ENCODE results near the gene RASGRF2. TPM values are rescaled to one million over a fixed set of nuclear protein-coding genes. Genes with fewer than 3 reads are reported as not detected.

RASGRF2 gene
- total and polyA plus RNA-seq, 7 experiments from 2014 or later, result 9.8 to 55.2 (median 30.9) TPM

GRCh38 chr5:80920333-80920732 lies 39.8 kb upstream of the RASGRF2 start:
- Histone ChIP-seq H3K36me3 (ENCODE audit: control insufficient read depth in 2 of 3, insufficient read depth in 3 of 3, low read length in 3 of 3) (no peaks in the 10 kb centered on the region), H3K9me3 (ENCODE audit: control insufficient read depth in 2 of 3, low read length in 3 of 3) (no peaks in the 10 kb centered on the region), H3K27me3 (ENCODE audit: control insufficient read depth in 2 of 2, insufficient read depth in 2 of 2, low read length in 2 of 2) (no peaks in the 10 kb centered on the region), H3K27ac (ENCODE audit: low read depth, low read length) (no peak overlapping the region), H3K4me1 (ENCODE audit: control insufficient read depth in 2 of 2, insufficient read depth in 2 of 2, low read length in 2 of 2) (no peaks in the 10 kb centered on the region), H3K4me3 (ENCODE audit: low read length) (no peak overlapping the region)
- H3K27ac Mint-ChIP-seq, result peak overlapping the region in 1 of 9 donors; percentile 55
- intact Hi-C loops (cut with micrococcal nuclease), result no loop called here
- peaks cover 0 to 4% (median 0%) of the 10 kb centered on the region in 5 donors for H3K27me3 Mint-ChIP-seq
- ChIA-PET POLR2A (no interaction called here), CTCF (no interaction called here)
- no peak overlapping the region for H3K4me3 Mint-ChIP-seq
- peaks cover 0 to 8% (median 0%) of the 10 kb centered on the region in 11 donors for H3K9me3 Mint-ChIP-seq
- H3K4me1 Mint-ChIP-seq, result peaks cover 0 to 24% (median 13%) of the 10 kb centered on the region in 7 donors
- no peak for DNase-seq
- H3K36me3 Mint-ChIP-seq, result peaks cover 0 to 8% (median 4%) of the 10 kb centered on the region in 5 donors
- ATAC-seq, result no peak

- H3K27me3 ChIP-seq (ENCODE audit: control insufficient read depth in 2 of 2, insufficient read depth in 2 of 2, low read length in 2 of 2), result no peaks in the 10 kb centered on the region
- H3K36me3 ChIP-seq (ENCODE audit: control insufficient read depth in 2 of 3, insufficient read depth in 3 of 3, low read length in 3 of 3), result no peaks in the 10 kb centered on the region
- POLR2A ChIA-PET, result no interaction called here
- Mint-ChIP-seq H3K27ac (no peak overlapping the region), H3K4me3 (no peak overlapping the region), H3K36me3 (peaks cover 0 to 8% (median 4%) of the 10 kb centered on the region in 5 donors), H3K4me1 (peaks cover 0 to 24% (median 13%) of the 10 kb centered on the region in 7 donors), H3K9me3 (peaks cover 0 to 8% (median 0%) of the 10 kb centered on the region in 11 donors), H3K27me3 (peaks cover 0 to 4% (median 0%) of the 10 kb centered on the region in 5 donors)
- intact Hi-C loops (cut with micrococcal nuclease), result no loop called here
- no peaks in the 10 kb centered on the region for H3K4me1 ChIP-seq (ENCODE audit: control insufficient read depth in 2 of 2, insufficient read depth in 2 of 2, low read length in 2 of 2)
- CTCF ChIA-PET, result interaction anchor here (0.7 kb wide), 1 partner anchor 186 kb away, joined by 3 read pairs; no protein-coding TSS in a partner anchor
- ATAC-seq, result no peak
- H3K4me3 ChIP-seq (ENCODE audit: low read length), result no peak overlapping the region
- no peak for DNase-seq
- no peak overlapping the region for H3K27ac ChIP-seq (ENCODE audit: low read depth, low read length)
- no peaks in the 10 kb centered on the region for H3K9me3 ChIP-seq (ENCODE audit: control insufficient read depth in 2 of 3, low read length in 3 of 3)
Observed at GRCh38 chr5:80921026-80921425, 39.1 kb upstream of the RASGRF2 start.

- POLR2A ChIA-PET, result no interaction called here
- H3K27me3 ChIP-seq (ENCODE audit: control insufficient read depth in 2 of 2, insufficient read depth in 2 of 2, low read length in 2 of 2), result no peaks in the 10 kb centered on the region
Observed at GRCh38 chr5:80925931-80926330, 34.2 kb upstream of the RASGRF2 start.

GRCh38 chr5:80926536-80926935 lies 33.6 kb upstream of the RASGRF2 start:
- ChIA-PET POLR2A (no interaction called here), CTCF (no interaction called here)
- DNase-seq (no peak), ATAC-seq (no peak)
- H3K4me1 ChIP-seq (ENCODE audit: control insufficient read depth in 2 of 2, insufficient read depth in 2 of 2, low read length in 2 of 2), result no peaks in the 10 kb centered on the region
- intact Hi-C loops (cut with micrococcal nuclease), result no loop called here
- Mint-ChIP-seq H3K4me3 (no peak overlapping the region), H3K27me3 (no peaks in the 10 kb centered on the region), H3K36me3 (peaks cover 0 to 7% (median 0%) of the 10 kb centered on the region in 5 donors), H3K27ac (no peak overlapping the region), H3K4me1 (peaks cover 3 to 17% (median 8%) of the 10 kb centered on the region in 7 donors), H3K9me3 (peaks cover 0 to 8% (median 0%) of the 10 kb centered on the region in 11 donors)
- no peak overlapping the region for H3K27ac ChIP-seq (ENCODE audit: low read depth, low read length)
- H3K4me3 ChIP-seq (ENCODE audit: low read length), result no peak overlapping the region
- H3K9me3 ChIP-seq (ENCODE audit: control insufficient read depth in 2 of 3, low read length in 3 of 3), result no peaks in the 10 kb centered on the region
- no peaks in the 10 kb centered on the region for H3K27me3 ChIP-seq (ENCODE audit: control insufficient read depth in 2 of 2, insufficient read depth in 2 of 2, low read length in 2 of 2)
- H3K36me3 ChIP-seq (ENCODE audit: control insufficient read depth in 2 of 3, insufficient read depth in 3 of 3, low read length in 3 of 3), result no peaks in the 10 kb centered on the region

More at GRCh38 chr5:80925931-80926330, 34.2 kb upstream of the RASGRF2 start:
- H3K9me3 Mint-ChIP-seq, result peaks cover 0 to 8% (median 0%) of the 10 kb centered on the region in 11 donors
- no peak overlapping the region for H3K4me3 ChIP-seq (ENCODE audit: low read length)
- DNase-seq, result no peak
- no peak overlapping the region for H3K27ac ChIP-seq (ENCODE audit: low read depth, low read length)
- no peak for ATAC-seq
- H3K9me3 ChIP-seq (ENCODE audit: control insufficient read depth in 2 of 3, low read length in 3 of 3), result no peaks in the 10 kb centered on the region
- H3K36me3 ChIP-seq (ENCODE audit: control insufficient read depth in 2 of 3, insufficient read depth in 3 of 3, low read length in 3 of 3), result no peaks in the 10 kb centered on the region
- H3K4me1 Mint-ChIP-seq, result peaks cover 3 to 17% (median 8%) of the 10 kb centered on the region in 7 donors
- no peak overlapping the region for H3K27ac Mint-ChIP-seq
- peaks cover 0 to 7% (median 1%) of the 10 kb centered on the region in 5 donors for H3K36me3 Mint-ChIP-seq
- intact Hi-C loops (cut with micrococcal nuclease), result no loop called here
- no peak overlapping the region for H3K4me3 Mint-ChIP-seq
- no peaks in the 10 kb centered on the region for H3K27me3 Mint-ChIP-seq
- CTCF ChIA-PET, result no interaction called here
- H3K4me1 ChIP-seq (ENCODE audit: control insufficient read depth in 2 of 2, insufficient read depth in 2 of 2, low read length in 2 of 2), result no peaks in the 10 kb centered on the region

- Histone ChIP-seq H3K4me3 (ENCODE audit: low read length) (no peak overlapping the region), H3K36me3 (ENCODE audit: control insufficient read depth in 2 of 3, insufficient read depth in 3 of 3, low read length in 3 of 3) (no peaks in the 10 kb centered on the region), H3K27ac (ENCODE audit: low read depth, low read length) (no peak overlapping the region), H3K9me3 (ENCODE audit: control insufficient read depth in 2 of 3, low read length in 3 of 3) (no peaks in the 10 kb centered on the region), H3K27me3 (ENCODE audit: control insufficient read depth in 2 of 2, insufficient read depth in 2 of 2, low read length in 2 of 2) (no peaks in the 10 kb centered on the region), H3K4me1 (ENCODE audit: control insufficient read depth in 2 of 2, insufficient read depth in 2 of 2, low read length in 2 of 2) (no peaks in the 10 kb centered on the region)
- no peak for ATAC-seq
- Mint-ChIP-seq H3K4me3 (no peak overlapping the region), H3K9me3 (peaks cover 0 to 8% (median 0%) of the 10 kb centered on the region in 11 donors), H3K36me3 (peaks cover 0 to 4% (median 0%) of the 10 kb centered on the region in 5 donors), H3K4me1 (peaks cover 3 to 17% (median 8%) of the 10 kb centered on the region in 7 donors), H3K27ac (peak overlapping the region in 1 of 9 donors; percentile 4), H3K27me3 (no peaks in the 10 kb centered on the region)
- DNase-seq, result no peak
- CTCF ChIA-PET, result no interaction called here
- POLR2A ChIA-PET, result no interaction called here
- intact Hi-C loops (cut with micrococcal nuclease), result no loop called here
Observed at GRCh38 chr5:80926979-80927656, 33.0 kb upstream of the RASGRF2 start.

GRCh38 chr5:80928073-80928472 lies 32.1 kb upstream of the RASGRF2 start:
- Histone ChIP-seq H3K27ac (ENCODE audit: low read depth, low read length) (no peak overlapping the region), H3K4me3 (ENCODE audit: low read length) (no peak overlapping the region), H3K4me1 (ENCODE audit: control insufficient read depth in 2 of 2, insufficient read depth in 2 of 2, low read length in 2 of 2) (no peaks in the 10 kb centered on the region), H3K36me3 (ENCODE audit: control insufficient read depth in 2 of 3, insufficient read depth in 3 of 3, low read length in 3 of 3) (no peaks in the 10 kb centered on the region), H3K27me3 (ENCODE audit: control insufficient read depth in 2 of 2, insufficient read depth in 2 of 2, low read length in 2 of 2) (no peaks in the 10 kb centered on the region), H3K9me3 (ENCODE audit: control insufficient read depth in 2 of 3, low read length in 3 of 3) (no peaks in the 10 kb centered on the region)
- peaks cover 3 to 17% (median 8%) of the 10 kb centered on the region in 7 donors for H3K4me1 Mint-ChIP-seq
- intact Hi-C loops (cut with micrococcal nuclease), result no loop called here
- no peak overlapping the region for H3K4me3 Mint-ChIP-seq
- peaks cover 0 to 1% (median 0%) of the 10 kb centered on the region in 11 donors for H3K9me3 Mint-ChIP-seq
- CTCF ChIA-PET, result no interaction called here
- no peak for DNase-seq
- peaks cover 0 to 3% (median 0%) of the 10 kb centered on the region in 5 donors for H3K36me3 Mint-ChIP-seq
- peak overlapping the region in 1 of 9 donors; percentile 16 for H3K27ac Mint-ChIP-seq
- H3K27me3 Mint-ChIP-seq, result no peaks in the 10 kb centered on the region
- POLR2A ChIA-PET, result no interaction called here
- no peak for ATAC-seq

GRCh38 chr5:80930940-80931339 lies 29.2 kb upstream of the RASGRF2 start:
- no peaks in the 10 kb centered on the region for H3K27me3 ChIP-seq (ENCODE audit: control insufficient read depth in 2 of 2, insufficient read depth in 2 of 2, low read length in 2 of 2)
- H3K9me3 ChIP-seq (ENCODE audit: control insufficient read depth in 2 of 3, low read length in 3 of 3), result no peaks in the 10 kb centered on the region
- ChIA-PET CTCF (interaction anchor here (0.7 to 0.8 kb wide), 2 partner anchors 176 to 245 kb away, joined by 3 read pairs; no protein-coding TSS in a partner anchor), POLR2A (interaction anchor here (0.6 kb wide), 1 partner anchor 33 kb away, joined by 3 read pairs; no protein-coding TSS in a partner anchor)
- no peak overlapping the region for H3K4me3 ChIP-seq (ENCODE audit: low read length)
- no peak overlapping the region for H3K27ac ChIP-seq (ENCODE audit: low read depth, low read length)
- H3K27ac Mint-ChIP-seq, result no peak overlapping the region
- ATAC-seq, result no peak
- no peak for DNase-seq
- intact Hi-C loops (cut with micrococcal nuclease), result no loop called here
- peaks cover 3 to 22% (median 13%) of the 10 kb centered on the region in 7 donors for H3K4me1 Mint-ChIP-seq
- H3K9me3 Mint-ChIP-seq, result no peaks in the 10 kb centered on the region
- no peaks in the 10 kb centered on the region for H3K27me3 Mint-ChIP-seq
- no peaks in the 10 kb centered on the region for H3K4me1 ChIP-seq (ENCODE audit: control insufficient read depth in 2 of 2, insufficient read depth in 2 of 2, low read length in 2 of 2)
- H3K36me3 Mint-ChIP-seq, result peaks cover 0 to 3% (median 0%) of the 10 kb centered on the region in 5 donors
- no peaks in the 10 kb centered on the region for H3K36me3 ChIP-seq (ENCODE audit: control insufficient read depth in 2 of 3, insufficient read depth in 3 of 3, low read length in 3 of 3)
- H3K4me3 Mint-ChIP-seq, result no peak overlapping the region

Measured in naive thymus-derived CD4-positive, alpha-beta T cell (primary cell).